SK-N-SH (cell line): ENCODE measurements around the gene PPT2. TPM values are rescaled to one million over a fixed set of nuclear protein-coding genes. Genes with fewer than 3 reads are reported as not detected.

ENCODE experiments used
- CTCF ChIA-PET: fragments of 300-600, 350-600 bp; formaldehyde crosslinking; extraction: SDS; loops from one replicate; lab custom pipeline; 2021; lab: Yijun Ruan, JAX
- POLR2A ChIA-PET: fragments of 350-600 bp; sonication (Branson Sonifier 250); formaldehyde crosslinking; extraction: SDS; loops from one replicate; lab custom pipeline; 2020; ENCODE audit warnings: antibody characterized with exemption, inconsistent platforms; lab: Yijun Ruan, JAX
- DNase-seq: peaks from one replicate; pipeline ENCODE4 v3.0.0; 2012
- H2AFZ ChIP-seq: fragments of 200-600 bp; sonication (generic); 2 replicates; pipeline ENCODE4 v1.8.1; 2016; ENCODE audit warnings: antibody characterized with exemption, mild to moderate bottlenecking, low read depth
- H3F3A ChIP-seq: fragments of 200-600 bp; sonication (generic); replicated peaks from 2 replicates; pipeline ENCODE3; 2016; ENCODE audit warnings: antibody characterized with exemption, mild to moderate bottlenecking; ENCODE audit not compliant: insufficient read depth
- H3K27ac ChIP-seq, 2 experiments: fragments of 200-500 bp in 1 of 2; fragments of 200-600 bp in 1 of 2; sonication (Bioruptor generic) in 1 of 2; sonication (generic), shearing (Covaris generic) in 1 of 2; 2 replicates each; pipeline versions ENCODE4 v1.5.1 to v1.6.1; 2014 to 2016; ENCODE audit warnings: low read depth in 2 of 2, inconsistent platforms in 1 of 2, low read length in 1 of 2, mild to moderate bottlenecking in 1 of 2, mixed read lengths in 1 of 2
- H3K27me3 ChIP-seq: fragments of 200-600 bp; sonication (generic), shearing (Covaris generic); 2 replicates; pipeline ENCODE4 v1.6.1; 2016; ENCODE audit warnings: mixed run types; ENCODE audit not compliant: insufficient read depth
- H3K36me3 ChIP-seq, 2 experiments: fragments of 200-500 bp in 1 of 2; fragments of 200-600 bp in 1 of 2; sonication (Bioruptor generic) in 1 of 2; sonication (generic) in 1 of 2; replicated peaks in 1 of 2; 2 replicates each; pipeline versions ENCODE3 to v1.5.1; 2014 to 2016; ENCODE audit warnings: low read length in 1 of 2, mild to moderate bottlenecking in 1 of 2; ENCODE audit not compliant: insufficient read depth in 2 of 2, control insufficient read depth in 1 of 2
- H3K4me1 ChIP-seq, 2 experiments: fragments of 200-500 bp in 1 of 2; fragments of 200-600 bp in 1 of 2; sonication (Bioruptor generic) in 1 of 2; sonication (generic), shearing (Covaris generic) in 1 of 2; 2 replicates each; pipeline versions ENCODE4 v1.5.1 to v1.6.1; 2014 to 2016; ENCODE audit warnings: low read depth in 1 of 2, low read length in 1 of 2, mixed run types in 1 of 2; ENCODE audit not compliant: insufficient read depth in 2 of 2, control insufficient read depth in 1 of 2
- H3K4me2 ChIP-seq: fragments of 200-600 bp; sonication (generic), shearing (Covaris generic); 2 replicates; pipeline ENCODE4 v1.6.1; 2017; ENCODE audit warnings: mixed run types
- H3K4me3 ChIP-seq, 2 experiments: fragments of 200-500 bp in 1 of 2; fragments of 200-600 bp in 1 of 2; sonication (Bioruptor generic) in 1 of 2; sonication (generic), shearing (Covaris generic) in 1 of 2; 2 replicates each; pipeline versions ENCODE4 v1.5.1 to v1.8.1; 2014 to 2016; ENCODE audit warnings: low read depth in 2 of 2, inconsistent platforms in 1 of 2, low read length in 1 of 2, mild to moderate bottlenecking in 1 of 2, mixed read lengths in 1 of 2, moderate library complexity in 1 of 2
- H3K79me2 ChIP-seq: fragments of 200-600 bp; sonication (generic); 2 replicates; pipeline ENCODE4 v1.8.1; 2017; ENCODE audit warnings: mild to moderate bottlenecking; ENCODE audit not compliant: insufficient read depth
- H3K9ac ChIP-seq: fragments of 200-600 bp; sonication (generic); 2 replicates; pipeline ENCODE4 v1.6.1; 2017; ENCODE audit warnings: mixed run types
- H3K9me2 ChIP-seq: fragments of 200-600 bp; sonication (generic); 2 replicates; pipeline ENCODE4 v1.6.1; 2017; ENCODE audit warnings: mixed run types
- H3K9me3 ChIP-seq: fragments of 200-600 bp; sonication (generic); 2 replicates; pipeline ENCODE4 v1.6.1; 2017; ENCODE audit warnings: mixed run types, mild to moderate bottlenecking, moderate library complexity
- H4K20me1 ChIP-seq: fragments of 200-600 bp; sonication (generic); 2 replicates; pipeline ENCODE4 v1.6.1; 2017; ENCODE audit warnings: mild to moderate bottlenecking, mixed run types; ENCODE audit not compliant: insufficient read depth
- CHD2 ChIP-seq: fragments of 150-350 bp; IDR thresholded peaks from 2 replicates; pipeline ENCODE4 v1.6.1; 2018; ENCODE audit warnings: low read length; ENCODE audit not compliant: partially characterized antibody
- EP300 ChIP-seq, 2 experiments: IDR thresholded peaks; 2 replicates each; pipeline versions ENCODE4 v1.4.0 to v1.6.1; 2012; ENCODE audit warnings: borderline replicate concordance in 1 of 2, low read depth in 1 of 2, low read length in 1 of 2
- FOSL2 ChIP-seq: IDR thresholded peaks from 2 replicates; pipeline ENCODE4 v1.4.0; 2012; ENCODE audit warnings: low read depth, mild to moderate bottlenecking, moderate library complexity, borderline replicate concordance
- GABPA ChIP-seq: IDR thresholded peaks from 2 replicates; pipeline ENCODE4 v1.4.0; 2012; ENCODE audit warnings: low read depth, mild to moderate bottlenecking
- POLR2AphosphoS5 ChIP-seq: IDR thresholded peaks from 2 replicates; pipeline ENCODE4 v1.6.1; 2012; ENCODE audit warnings: low read depth, low read length
- REST ChIP-seq: IDR thresholded peaks from 2 replicates; pipeline ENCODE4 v1.6.1; 2012; ENCODE audit warnings: mild to moderate bottlenecking, low read depth, low read length, moderate library complexity
- RFX5 ChIP-seq: IDR thresholded peaks from 2 replicates; pipeline ENCODE4 v1.6.1; 2012; ENCODE audit warnings: mild to moderate bottlenecking, improper control_type of control experiment, low read length
- RXRA ChIP-seq: IDR thresholded peaks from 2 replicates; pipeline ENCODE4 v1.4.0; 2012; ENCODE audit warnings: low read depth, mild to moderate bottlenecking, borderline replicate concordance
- SIN3A ChIP-seq: IDR thresholded peaks from 2 replicates; pipeline ENCODE4 v1.6.1; 2012; ENCODE audit warnings: low read depth, mild to moderate bottlenecking, low read length, moderate library complexity, borderline replicate concordance
- TCF12 ChIP-seq: IDR thresholded peaks from 2 replicates; pipeline ENCODE4 v1.4.0; 2012
- WGBS: methylation state at CpG from one replicate; pipeline ENCODE4 v1.1.6; 2017; ENCODE audit warnings: low lambda C conversion rate; 5-methylcytosine and 5-hydroxymethylcytosine counted together
- polyA plus RNA-seq, 3 experiments: library from polyadenylated mRNA; depleted of rRNA; stranded (reverse); fragments of >200 nt; gene quantifications; 2 replicates each; pipeline ENCODE4 v1.2.3, GENCODE V29; 2012

Gene PPT2
- polyA plus RNA-seq, 1 of the 3 experiments (the other 2 are of a cell fraction), result 32.7 TPM

- H3F3A ChIP-seq, result peaks cover 25% of the 10 kb centered on the region
- no peak for TF ChIP-seq RFX5
- no peak for TF ChIP-seq RXRA
- TF ChIP-seq, all 33 proteins: peak for 0
- peak overlapping the region; percentile 78 for H3K9ac ChIP-seq
- no peaks in the 10 kb centered on the region for H3K27me3 ChIP-seq
- peak overlapping the region; percentile 60 to 81 for H3K4me3 ChIP-seq
- peaks cover 0 to 21% of the 10 kb centered on the region in 2 experiments; a peak in 1 of 4 replicates for H3K4me1 ChIP-seq
- POLR2A ChIA-PET, result interaction anchor here (3.1 kb wide), 1 partner anchor 12 kb away, joined by 22 read pairs; the partner anchor contains the start of gene RNF5
- peak; percentile 58 for DNase-seq
- H3K27ac ChIP-seq, result peak overlapping the region; percentile 77 to 81
- CTCF ChIA-PET, result interaction anchor here (0.6 to 2.2 kb wide), 5 partner anchors 8 to 643 kb away, joined by 3 to 7 read pairs (median 3); partner anchors contain the start of genes ATP6V1G2 and EHMT2
- H3K79me2 ChIP-seq, result peaks cover 21% of the 10 kb centered on the region
- H3K4me2 ChIP-seq, result peak overlapping the region; percentile 92
- H3K9me3 ChIP-seq, result no peaks in the 10 kb centered on the region
- H3K9me2 ChIP-seq, result no peaks in the 10 kb centered on the region
- H4K20me1 ChIP-seq, result no peaks in the 10 kb centered on the region
- WGBS, result 0% methylated on average over 5 of the region's 23 CpGs
- no peak overlapping the region for H2AFZ ChIP-seq
- peaks cover 8 to 17% of the 10 kb centered on the region in 2 experiments for H3K36me3 ChIP-seq
These were observed 35.8 kb downstream of the PPT2 start for GRCh38 chr6:32189742-32190053.

- Histone ChIP-seq H3K4me1 (peaks cover 0 to 25% of the 10 kb centered on the region in 2 experiments; a peak in 1 of 4 replicates), H3K4me2 (peak within 1 kb of the TSS; percentile 92), H3K36me3 (peaks cover 8 to 17% of the 10 kb centered on the region in 2 experiments), H3F3A (peaks cover 25% of the 10 kb centered on the region), H4K20me1 (no peaks in the 10 kb centered on the region), H2AFZ (peak within 1 kb of the TSS; percentile 41), H3K27ac (peak within 1 kb of the TSS; percentile 81 to 87), H3K27me3 (no peaks in the 10 kb centered on the region), H3K9ac (peak within 1 kb of the TSS; percentile 78), H3K9me3 (no peaks in the 10 kb centered on the region), H3K9me2 (no peaks in the 10 kb centered on the region), H3K79me2 (peaks cover 21% of the 10 kb centered on the region), H3K4me3 (peak within 1 kb of the TSS; percentile 60 to 81)
- peak; percentile 85 for DNase-seq
- ChIA-PET POLR2A (interaction anchor here (3.1 kb wide), 1 partner anchor 12 kb away, joined by 22 read pairs; the partner anchor contains the start of gene RNF5), CTCF (interaction anchor here (1.0 to 2.2 kb wide), 4 partner anchors 21 to 644 kb away, joined by 3 to 7 read pairs (median 4); partner anchors contain the start of genes ATP6V1G2 and EHMT2)
- TF ChIP-seq TCF12, result no peak
- 0 out of 2 replicates have a peak, but pooled peaks have one; percentile 18 for TF ChIP-seq SIN3A
- no peak for TF ChIP-seq FOSL2
- peak in 1 of 2 experiments; percentile 21; a peak in 1 of 4 replicates for TF ChIP-seq EP300 (IDR thresholded peaks at IDR 0.05; ENCODE audit: borderline replicate concordance in 1 of 2, low read depth in 1 of 2, low read length in 1 of 2)
- TF ChIP-seq REST, result 0 out of 2 replicates have a peak, but pooled peaks have one; percentile 16
- peak; percentile 43; the same call in 1 of the 2 replicates for TF ChIP-seq GABPA
- peak; percentile 80 for TF ChIP-seq POLR2AphosphoS5
- peak; percentile 89 for TF ChIP-seq CHD2
- WGBS, result 2% methylated on average over 21 of the region's 23 CpGs
These were observed 36.3 kb downstream of the PPT2 start, which contains the start of gene PBX2 for GRCh38 chr6:32190054-32190851. PBX2 (minus strand) TSS chr6:32190202; CDS start chr6:32189915, 287 bp downstream.
